ENCODE data around the gene FAT1. TPM values are rescaled to one million over a fixed set of nuclear protein-coding genes. Genes with fewer than 3 reads are reported as not detected.

Gene FAT1
- total RNA-seq, 4 donors from 2014 or later: 56.4 to 79.9 (median 67.7) TPM

DNA sequence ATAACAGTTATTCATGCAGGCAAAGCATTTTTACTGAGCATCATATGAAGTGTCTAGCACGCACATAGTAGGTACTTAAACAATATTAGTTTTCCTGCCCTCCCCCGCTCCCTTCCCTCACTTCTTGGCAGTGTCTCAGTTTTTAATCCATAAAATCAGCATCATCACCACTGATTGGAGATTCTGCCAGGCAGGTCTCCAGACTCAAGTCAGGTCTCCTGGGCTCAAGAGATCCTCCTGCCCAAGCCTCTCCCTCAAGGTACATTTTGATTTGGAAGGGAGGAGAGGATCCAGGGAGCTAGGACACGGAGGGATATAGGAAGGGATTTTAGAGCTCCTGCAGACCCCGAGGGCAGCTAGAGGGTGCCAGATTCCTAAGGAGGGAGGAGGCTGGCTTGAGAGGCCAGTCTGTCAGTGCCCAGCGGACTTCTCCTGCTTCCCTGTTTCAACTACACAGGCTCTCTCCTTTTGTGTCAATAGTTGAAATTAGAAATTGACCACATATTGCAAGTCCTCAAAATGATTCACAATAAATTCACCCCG is 4.4 kb upstream of the FAT1 start:
- TF ChIP-seq, protein P1, sequence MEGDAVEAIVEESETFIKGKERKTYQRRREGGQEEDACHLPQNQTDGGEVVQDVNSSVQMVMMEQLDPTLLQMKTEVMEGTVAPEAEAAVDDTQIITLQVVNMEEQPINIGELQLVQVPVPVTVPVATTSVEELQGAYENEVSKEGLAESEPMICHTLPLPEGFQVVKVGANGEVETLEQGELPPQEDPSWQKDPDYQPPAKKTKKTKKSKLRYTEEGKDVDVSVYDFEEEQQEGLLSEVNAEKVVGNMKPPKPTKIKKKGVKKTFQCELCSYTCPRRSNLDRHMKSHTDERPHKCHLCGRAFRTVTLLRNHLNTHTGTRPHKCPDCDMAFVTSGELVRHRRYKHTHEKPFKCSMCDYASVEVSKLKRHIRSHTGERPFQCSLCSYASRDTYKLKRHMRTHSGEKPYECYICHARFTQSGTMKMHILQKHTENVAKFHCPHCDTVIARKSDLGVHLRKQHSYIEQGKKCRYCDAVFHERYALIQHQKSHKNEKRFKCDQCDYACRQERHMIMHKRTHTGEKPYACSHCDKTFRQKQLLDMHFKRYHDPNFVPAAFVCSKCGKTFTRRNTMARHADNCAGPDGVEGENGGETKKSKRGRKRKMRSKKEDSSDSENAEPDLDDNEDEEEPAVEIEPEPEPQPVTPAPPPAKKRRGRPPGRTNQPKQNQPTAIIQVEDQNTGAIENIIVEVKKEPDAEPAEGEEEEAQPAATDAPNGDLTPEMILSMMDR (IDR thresholded peaks at IDR 0.05; ENCODE audit: low read depth): no peak

DNA sequence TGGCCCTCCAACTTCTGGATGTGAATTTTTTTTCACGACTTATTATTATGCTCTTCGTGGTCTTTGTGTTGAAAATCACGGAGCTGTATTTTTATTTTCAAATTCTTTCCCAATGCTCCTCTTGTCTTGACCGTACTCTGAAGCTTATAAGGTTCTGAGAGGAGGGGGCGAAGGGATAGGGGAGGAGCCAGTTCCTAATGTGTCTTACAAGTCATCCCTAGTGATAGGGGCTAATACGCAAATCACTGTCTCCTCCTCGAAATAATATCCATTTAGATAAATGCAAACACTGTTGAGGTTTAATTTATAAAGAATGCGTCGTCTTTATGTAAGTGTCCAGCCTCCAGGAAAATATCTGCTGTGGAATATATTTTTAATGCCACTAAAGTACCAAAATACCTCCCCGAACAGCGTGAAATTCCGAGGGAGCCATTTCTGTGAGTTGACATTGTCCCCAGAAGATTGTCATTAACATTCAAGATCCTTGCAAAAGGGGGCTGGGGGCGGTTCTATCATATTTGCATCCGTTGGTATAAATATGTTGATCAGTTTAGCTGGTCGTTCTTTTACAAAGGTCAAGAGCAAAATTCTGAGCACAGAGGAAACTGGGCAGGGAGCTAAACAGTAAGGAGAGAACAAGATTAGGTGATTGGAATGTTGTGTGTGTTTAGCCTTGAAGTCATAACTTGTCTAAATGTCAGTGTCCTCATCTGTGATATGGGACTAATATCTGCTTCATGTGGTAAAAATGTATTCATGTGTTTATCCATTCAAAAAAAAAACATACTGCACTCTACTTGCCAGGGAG is 3.7 kb upstream of the FAT1 start:
- TF ChIP-seq, protein P1 (IDR thresholded peaks at IDR 0.05; ENCODE audit: low read depth): no peak

DNA sequence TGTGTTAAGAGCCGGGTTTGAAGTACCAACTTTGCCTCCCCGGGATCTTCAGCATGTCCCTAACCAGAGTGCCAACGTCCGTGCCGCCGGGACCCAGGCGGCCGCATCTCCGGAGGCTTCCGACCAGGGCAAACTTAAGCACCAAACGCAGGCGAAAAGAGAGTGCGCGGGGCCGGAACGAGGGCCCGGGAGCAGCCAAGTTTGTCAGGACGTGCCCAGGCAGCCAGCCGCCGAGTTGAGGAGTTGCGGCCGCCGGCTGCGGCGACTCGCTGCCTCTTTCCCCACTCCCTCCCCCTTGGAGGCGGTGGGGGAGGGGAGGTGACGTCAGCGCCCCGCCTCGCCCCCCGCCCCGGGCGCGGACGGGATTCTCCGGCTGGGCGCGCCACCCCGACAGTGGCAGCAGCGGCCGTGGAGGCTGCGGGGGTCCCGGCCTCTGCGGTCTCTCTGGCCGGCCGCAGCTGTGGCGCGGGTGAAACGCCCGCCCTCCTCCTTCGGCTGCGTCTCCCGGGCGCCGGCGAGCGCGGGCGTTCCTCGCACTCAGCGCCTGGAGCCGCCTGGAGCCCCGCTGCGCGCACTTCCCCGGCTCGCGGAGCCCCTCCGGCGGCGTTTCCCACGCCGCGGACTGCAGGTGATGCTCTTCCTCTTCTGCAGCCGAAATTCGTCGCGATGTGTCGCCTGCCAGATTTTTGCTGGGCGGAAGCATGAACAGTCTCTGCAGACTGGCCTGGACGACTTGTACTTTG is 2.9 kb upstream of the FAT1 start:
- TF ChIP-seq, protein P1 (IDR thresholded peaks at IDR 0.05; ENCODE audit: low read depth): no peak

DNA sequence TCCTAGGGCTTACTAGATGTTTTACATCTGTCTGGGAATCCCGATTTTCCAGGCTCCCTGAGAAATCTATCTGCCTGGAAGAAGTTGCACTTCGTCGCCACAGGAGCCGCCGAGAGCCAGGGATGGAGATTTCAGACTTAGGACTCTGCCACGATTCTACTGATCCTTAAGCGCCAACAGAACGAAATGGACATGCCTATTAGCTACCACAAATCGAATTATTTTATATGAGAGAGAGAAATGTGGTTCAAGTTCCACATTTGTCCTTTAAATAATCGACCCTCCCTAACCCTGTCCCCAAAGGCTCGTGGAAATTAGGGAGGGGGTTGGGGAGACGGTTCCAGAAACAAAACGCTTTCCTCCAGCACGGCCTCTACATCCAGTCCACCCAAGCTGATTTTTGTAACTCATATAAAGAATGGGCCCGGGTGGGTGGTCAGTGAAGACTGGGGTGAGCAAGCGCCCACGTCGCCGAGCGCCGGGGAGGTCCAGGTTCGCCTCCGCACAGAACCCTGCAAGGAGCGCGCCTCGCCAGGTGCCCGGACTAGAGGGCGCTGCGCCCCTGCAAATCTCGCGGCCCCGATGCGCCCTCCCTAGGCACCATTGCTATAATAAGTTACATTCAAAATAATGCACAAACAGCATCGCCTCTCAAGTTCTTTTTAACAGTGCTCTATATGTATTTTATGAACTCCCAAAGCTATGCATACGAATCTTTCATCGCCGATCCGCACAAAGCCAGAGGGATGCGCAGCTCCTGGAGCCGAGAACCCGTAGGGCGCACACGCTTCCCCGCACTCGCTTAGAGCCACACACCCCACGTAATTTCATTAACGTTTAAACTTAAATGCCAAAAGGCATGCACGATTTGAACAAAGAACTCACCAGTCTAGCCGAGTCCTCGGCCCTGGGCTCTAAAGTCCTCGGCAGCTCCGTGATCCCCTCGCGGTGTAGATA is 2.1 kb upstream of the FAT1 start:
- TF ChIP-seq, protein P1 (IDR thresholded peaks at IDR 0.05; ENCODE audit: low read depth): no peak

DNA sequence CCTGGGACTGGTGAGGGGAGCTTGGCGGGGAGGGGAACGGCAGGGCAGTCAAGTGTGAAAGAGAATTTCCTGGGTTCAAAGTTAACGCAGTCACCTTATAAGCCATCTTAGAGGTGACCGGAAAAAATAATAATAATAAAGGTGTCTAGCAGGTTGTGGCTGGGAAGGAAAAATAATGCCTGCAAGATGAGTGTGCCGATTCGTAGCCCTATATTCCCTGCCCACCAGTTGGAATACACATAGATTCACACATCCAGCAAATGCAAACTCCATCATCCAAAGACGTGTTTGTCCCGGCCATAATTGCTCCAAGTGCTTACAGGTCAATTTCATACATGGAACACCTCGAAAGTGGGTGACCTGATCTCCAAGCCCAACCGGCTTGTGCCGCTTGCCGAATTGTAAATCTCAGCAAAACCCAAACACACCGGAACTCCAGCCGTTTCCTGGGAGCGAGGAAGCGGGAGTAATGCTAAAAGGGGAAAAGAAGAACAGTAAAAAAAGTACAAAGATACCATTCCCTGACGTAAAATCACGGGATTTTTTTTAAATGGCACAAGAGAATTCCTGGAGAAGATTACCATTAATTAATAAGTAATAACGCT is 1.3 kb upstream of the FAT1 start:
- TF ChIP-seq, protein P1 (IDR thresholded peaks at IDR 0.05; ENCODE audit: low read depth): no peak

DNA sequence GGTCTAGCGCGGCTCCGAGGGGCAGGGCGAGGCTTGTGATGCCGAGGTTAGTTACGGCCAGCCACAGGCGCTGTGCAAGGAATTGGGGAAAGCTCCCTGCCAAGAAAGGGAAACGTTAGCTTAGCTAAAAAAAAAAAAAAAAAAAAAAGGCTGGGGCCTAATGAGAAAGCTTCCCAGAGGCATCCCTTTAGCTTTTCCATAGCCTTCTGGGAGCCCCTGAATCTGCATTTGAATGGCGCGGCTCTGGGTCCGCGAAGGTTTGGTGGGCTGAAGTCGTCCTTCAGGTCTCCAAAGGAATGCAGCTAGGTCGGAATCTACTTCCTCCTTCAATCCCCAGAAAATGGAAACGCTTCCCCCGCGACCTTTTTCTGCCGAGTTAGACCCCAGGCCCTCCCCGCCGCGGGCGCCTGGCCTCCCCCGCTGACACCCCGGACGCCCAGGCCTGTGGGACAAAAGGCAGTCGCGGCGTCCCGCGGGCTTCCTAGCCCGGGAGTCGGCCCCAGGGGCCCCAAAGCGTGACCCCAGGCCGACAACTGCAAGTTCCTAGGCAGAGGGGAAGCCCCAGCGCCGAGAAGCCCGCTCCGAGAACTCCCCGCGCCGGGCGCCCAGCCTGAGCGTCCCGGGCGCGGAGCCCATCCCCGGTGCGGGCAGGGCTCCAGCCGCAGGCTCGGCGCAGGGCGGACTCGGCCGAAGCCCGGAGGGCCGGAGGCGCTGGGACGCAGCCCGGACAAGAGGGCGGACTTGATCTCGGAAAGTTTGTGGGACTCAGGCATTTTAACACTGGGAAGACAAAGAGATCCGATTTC is 605 bp upstream of the FAT1 start:
- TF ChIP-seq, protein P1 (IDR thresholded peaks at IDR 0.05; ENCODE audit: low read depth): no peak

All from subcutaneous adipose tissue (tissue), 4 donors.